Measurements from ENCODE around the gene PRKG1.

The PRKG1 gene

GRCh38 chr10:51786684-51787035 lies 712.4 kb downstream of the PRKG1 start:
- no peak for DNase-seq (ENCODE audit: low read depth in 1 of 2, low spot score in 1 of 2)

DNA sequence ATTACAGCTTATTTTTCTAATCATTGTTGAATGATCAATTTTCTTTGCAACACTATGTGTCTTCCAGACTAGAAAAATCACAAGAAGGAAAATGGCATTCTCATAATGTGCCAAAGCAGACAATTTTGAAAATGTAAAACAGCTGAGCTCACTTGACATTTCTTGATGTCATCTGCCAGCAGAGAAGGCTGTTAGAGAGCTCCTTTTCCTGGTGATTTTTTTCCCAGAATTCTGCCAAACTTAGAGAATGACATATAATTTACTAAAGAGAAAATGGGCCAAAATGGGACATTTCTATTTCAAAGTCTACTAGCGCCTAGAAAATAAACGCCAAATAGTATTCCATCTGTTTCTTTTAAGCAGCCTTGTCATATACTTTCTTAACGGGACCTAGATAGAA lies 714.0 kb downstream of the PRKG1 start:
- DNase-seq (ENCODE audit: low read depth in 1 of 2, low spot score in 1 of 2) = no peak

DNA sequence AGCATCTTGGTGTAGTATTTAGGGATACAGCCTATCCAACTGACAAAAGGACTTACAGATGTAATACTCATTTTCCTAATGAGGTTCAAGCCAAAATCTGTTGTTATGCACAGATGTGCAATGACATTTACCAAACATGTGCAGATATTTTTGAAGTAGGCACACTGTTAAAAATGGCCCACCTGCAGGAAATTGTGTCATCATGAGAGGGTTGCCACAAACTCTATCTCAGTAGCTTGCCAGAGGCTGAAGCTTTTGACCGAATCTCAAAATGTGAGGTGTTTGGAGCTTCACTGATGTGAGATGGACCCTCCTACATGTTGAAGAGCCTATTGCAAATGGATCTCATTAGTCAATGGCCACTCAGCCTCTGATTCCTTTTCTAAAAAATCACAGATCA lies 714.8 kb downstream of the PRKG1 start:
- no peak for DNase-seq (ENCODE audit: low read depth in 1 of 2, low spot score in 1 of 2)

DNA sequence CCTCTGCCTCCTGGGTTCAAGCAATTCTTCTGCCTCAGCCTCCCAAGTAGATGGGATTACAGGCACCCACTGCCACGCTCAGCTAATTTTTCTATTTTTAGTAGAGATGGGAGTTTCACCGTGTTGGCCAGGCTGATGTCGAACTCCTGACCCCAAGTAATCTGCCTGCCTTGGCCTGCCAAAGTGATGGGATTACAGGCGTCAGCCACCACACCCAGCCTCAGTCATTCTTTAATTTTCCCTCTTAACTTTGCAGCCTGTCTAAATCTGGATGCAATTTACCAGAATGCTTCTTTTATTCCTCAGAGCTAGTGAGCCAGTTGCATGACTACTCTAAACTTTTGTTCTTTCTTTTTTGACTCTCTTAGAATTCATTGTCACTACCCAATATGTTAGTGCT lies 715.6 kb downstream of the PRKG1 start:
- DNase-seq (ENCODE audit: low read depth in 1 of 2, low spot score in 1 of 2) = no peak

DNA sequence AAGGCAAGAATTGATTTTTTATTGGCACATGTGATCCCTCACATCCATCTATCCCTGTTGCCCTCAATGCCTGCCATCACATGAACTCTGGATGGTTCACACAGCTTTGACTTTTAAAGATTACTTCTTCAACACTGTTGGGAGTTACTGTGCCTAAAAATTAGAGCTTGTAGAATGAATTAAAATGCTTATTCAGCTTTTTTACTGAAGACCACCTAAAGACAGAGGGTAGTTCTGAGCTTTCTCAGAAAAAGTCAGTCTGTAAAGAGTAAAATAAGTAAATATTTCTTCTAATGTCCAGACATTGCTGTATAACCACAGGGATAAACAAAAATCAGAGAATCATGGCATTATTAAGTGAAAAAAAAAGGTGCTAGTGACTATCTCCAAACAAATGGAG lies 718.4 kb downstream of the PRKG1 start:
- DNase-seq (ENCODE audit: low read depth in 1 of 2, low spot score in 1 of 2) = no peak

- no peak for DNase-seq (ENCODE audit: low read depth in 1 of 2, low spot score in 1 of 2)
Measured at GRCh38 chr10:51800121-51800520, 725.8 kb downstream of the PRKG1 start.

DNA sequence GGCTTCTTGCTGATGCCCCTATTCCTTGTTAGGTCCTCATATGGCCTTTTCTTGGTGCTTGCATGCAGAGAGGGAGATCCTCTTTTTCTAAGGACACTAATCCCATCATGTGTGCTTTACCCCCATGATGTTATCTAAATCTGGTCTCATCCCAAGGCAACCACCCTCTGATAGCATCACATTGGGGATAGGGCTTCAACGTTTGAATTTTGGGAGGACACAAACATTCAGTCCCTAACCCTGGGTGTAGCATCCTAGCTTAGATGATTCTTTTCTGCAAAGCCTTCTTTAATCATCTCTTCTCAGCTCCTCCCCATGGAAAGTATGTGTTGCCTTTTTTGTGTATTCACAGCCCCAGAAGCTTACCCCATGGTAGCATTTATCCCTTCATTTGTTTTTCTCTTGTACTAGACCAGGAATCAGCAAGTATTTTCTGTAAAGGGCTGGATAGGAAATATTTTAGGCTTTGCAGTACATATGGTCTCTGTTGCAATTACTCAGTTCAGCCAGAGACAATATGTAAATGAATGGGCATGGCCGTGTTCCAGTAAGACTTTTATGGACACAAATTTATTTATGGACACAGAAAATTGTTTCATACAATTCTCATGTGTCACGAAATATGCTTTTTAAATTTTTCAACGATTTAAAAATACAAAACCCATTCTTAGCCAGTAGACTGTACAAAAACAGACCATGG lies 726.6 kb downstream of the PRKG1 start:
- no peak for DNase-seq (ENCODE audit: low read depth in 1 of 2, low spot score in 1 of 2)

DNA sequence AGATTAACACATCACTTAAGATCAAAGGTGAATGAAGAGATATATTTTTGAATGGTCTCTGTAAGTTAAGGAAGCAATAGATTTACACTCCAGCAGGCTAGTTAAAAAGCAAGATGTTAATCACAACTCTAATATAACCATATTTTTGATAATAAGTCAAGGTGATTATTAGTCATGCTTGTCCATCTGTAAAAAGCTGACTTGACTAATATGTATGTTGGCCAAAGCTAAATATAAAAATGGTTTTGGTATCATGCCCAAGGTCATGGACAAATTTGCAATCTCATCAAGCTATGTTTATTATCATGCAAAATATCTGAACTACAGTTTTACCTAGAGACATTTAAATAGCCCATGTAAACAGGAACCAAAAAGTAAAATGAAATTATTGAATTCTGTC lies 727.7 kb downstream of the PRKG1 start:
- no peak for DNase-seq (ENCODE audit: low read depth in 1 of 2, low spot score in 1 of 2)

- DNase-seq (ENCODE audit: low read depth in 1 of 2, low spot score in 1 of 2) = no peak
Measured at GRCh38 chr10:51804866-51805265, 730.6 kb downstream of the PRKG1 start.

DNA sequence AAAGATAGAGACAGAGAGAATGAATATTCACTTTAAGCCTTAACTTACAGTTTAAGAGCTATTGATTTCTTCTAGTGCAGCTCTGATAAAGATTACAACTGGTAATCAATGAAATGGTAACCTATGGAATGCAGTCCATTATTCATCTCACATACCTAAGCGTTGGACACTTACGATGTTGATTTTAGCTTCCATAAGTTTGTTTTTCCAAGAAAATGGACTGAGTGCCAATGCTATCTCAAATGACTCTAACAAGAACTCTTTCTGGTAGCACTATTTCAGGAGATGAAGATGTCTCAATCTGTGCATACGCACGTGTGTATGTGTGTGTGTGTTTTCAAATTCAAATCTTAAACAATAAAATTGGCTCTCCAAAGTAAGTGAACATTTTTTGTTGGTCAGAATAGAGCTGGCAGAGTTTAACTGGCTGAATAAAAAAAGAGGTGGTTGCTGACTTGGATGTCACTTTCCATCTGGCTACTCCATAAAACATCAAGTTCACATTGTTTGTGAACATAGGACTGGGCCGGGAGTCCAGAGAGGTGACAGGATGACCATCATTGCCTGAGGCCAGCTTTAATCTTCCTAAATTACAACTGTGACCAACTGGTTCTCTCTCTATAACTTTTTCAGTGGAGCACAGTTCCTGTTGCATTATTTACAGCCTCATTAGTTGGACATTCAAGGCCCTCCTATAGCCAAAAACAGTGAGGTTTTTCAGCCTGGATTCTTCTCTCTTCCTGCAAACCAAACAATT lies 732.0 kb downstream of the PRKG1 start:
- no peak for DNase-seq (ENCODE audit: low read depth in 1 of 2, low spot score in 1 of 2)

GRCh38 chr10:51808187-51808586 lies 733.9 kb downstream of the PRKG1 start:
- no peak for DNase-seq (ENCODE audit: low read depth in 1 of 2, low spot score in 1 of 2)

GRCh38 chr10:51815723-51816122 lies 741.4 kb downstream of the PRKG1 start:
- DNase-seq (ENCODE audit: low read depth in 1 of 2, low spot score in 1 of 2) = no peak

DNA sequence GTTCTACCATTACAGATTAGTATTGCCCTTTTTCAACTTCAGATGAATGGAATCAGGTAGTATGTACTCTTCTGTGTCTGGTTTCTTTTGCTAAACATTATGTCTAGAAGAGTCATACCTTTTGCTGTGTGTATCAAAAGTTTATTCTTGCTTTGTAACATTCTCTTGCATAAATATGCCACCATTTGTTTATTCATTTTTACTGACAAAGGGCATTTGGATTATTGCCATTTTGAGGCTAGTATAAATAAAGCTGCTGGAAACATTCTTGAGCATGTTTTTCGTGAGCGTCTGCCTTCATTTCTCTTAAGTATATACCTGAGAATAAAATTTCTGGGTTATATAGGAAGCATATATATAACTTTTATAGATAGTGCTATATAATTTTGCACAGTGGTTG lies 746.8 kb downstream of the PRKG1 start:
- DNase-seq (ENCODE audit: low read depth in 1 of 2, low spot score in 1 of 2) = no peak

DNA sequence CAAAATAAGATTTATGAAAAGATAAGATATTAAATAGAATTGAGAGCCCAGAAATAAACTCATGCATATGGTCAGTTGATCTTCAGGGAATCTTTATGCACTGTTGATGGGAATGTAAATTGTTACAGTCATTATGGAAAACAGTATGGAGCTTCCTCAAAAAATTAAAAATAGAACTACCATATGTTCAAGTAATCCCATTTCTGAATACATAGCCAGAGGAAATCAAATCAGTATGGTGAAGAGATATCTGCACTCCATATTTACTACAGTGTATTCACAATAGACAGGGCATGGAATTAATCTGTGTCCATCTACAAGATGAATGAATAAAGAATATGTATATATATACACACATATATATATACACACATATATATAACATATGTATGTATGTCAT lies 747.5 kb downstream of the PRKG1 start:
- DNase-seq (ENCODE audit: low read depth in 1 of 2, low spot score in 1 of 2) = no peak

DNA sequence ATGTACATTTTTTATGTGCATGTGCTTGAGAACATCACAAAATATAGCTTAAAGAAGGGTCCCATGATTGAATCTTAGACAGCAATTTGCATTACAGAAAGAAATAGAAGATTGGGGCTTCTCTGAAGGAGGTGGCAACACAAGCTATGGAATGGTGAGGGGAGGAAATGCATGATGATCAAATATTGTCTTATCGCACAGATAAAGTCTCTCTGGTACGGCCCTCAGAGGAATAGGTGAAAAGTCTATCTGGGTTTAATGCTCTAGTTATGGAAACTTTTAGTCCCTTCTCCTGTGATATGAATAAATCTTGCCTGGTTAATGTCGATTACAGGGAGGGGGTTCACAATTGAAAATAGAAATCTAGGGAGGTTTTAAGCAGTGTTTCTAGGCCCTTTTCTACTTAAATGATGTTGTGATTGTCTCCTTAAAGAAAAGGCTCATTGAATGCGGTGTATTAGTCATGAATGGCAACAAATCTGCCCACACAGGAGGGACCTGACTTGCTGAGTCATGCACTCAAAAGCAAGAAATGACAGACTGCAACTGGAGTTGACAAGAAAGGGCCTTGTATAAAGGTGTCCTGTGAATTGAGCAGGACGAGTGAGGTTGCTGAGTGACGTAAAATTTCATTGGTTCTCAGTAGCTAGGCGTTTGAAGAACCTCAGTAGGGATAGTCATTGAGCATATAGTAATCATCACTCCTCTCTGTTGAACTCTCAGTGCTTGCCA lies 758.5 kb downstream of the PRKG1 start:
- peak in 1 of 2 donors; percentile 3 for DNase-seq (ENCODE audit: low read depth in 1 of 2, low spot score in 1 of 2)

GRCh38 chr10:51834548-51834947 lies 760.3 kb downstream of the PRKG1 start:
- no peak for DNase-seq (ENCODE audit: low read depth in 1 of 2, low spot score in 1 of 2)

DNA sequence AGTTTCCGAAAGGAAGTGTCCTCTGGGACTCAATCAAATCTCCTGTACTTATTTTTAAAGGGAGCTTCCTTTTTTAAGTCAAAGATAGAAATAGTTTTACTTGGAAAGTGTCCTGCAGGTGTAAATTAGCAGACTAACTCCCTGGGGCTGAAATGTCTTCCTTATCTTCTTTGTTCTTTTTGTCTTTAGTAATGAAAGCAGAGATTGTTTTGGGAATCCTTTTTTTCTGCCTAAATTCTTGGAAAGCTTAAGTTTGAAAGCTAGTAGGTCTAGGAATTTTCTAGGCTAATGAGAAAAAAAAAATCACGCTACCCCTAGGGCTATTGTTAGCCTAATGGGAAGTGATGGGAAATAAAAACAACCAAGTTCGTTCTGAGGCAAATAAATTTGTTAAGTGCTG lies 764.2 kb downstream of the PRKG1 start:
- no peak for DNase-seq (ENCODE audit: low read depth in 1 of 2, low spot score in 1 of 2)

GRCh38 chr10:51843966-51844365 lies 769.7 kb downstream of the PRKG1 start:
- DNase-seq (ENCODE audit: low read depth in 1 of 2, low spot score in 1 of 2) = no peak

GRCh38 chr10:51846856-51847506 lies 772.7 kb downstream of the PRKG1 start:
- no peak for DNase-seq (ENCODE audit: low read depth in 1 of 2, low spot score in 1 of 2)

GRCh38 chr10:51852297-51852696 lies 778.0 kb downstream of the PRKG1 start:
- DNase-seq (ENCODE audit: low read depth in 1 of 2, low spot score in 1 of 2) = no peak

DNA sequence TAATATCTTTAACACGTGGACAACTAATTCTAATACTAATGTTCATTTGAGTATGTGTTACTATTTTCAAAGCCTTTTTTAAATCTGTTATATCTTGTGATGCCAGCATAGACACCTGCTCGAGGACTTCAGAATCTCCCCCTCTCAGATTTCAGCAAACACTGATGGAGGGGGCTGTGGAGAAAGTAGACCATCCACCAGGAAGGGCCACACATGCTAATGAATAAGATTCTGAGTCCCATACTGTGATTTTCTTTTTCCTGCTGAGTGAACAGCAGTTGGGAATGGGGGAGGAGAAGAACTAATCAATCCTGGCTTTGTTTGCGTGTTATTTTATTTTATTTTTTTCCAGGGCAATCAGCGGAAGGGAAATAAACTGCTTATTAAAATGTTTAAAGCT lies 783.0 kb downstream of the PRKG1 start:
- DNase-seq (ENCODE audit: low read depth in 1 of 2, low spot score in 1 of 2) = no peak

- no peak for DNase-seq (ENCODE audit: low read depth in 1 of 2, low spot score in 1 of 2)
Measured at GRCh38 chr10:51860257-51860656, 786.0 kb downstream of the PRKG1 start.

Measured in activated CD4-positive, alpha-beta T cell treated with anti-CD3 and anti-CD28 coated beads, Interleukin-2, amount 50 U/mL, for 24 hours (primary cell).